RWPE1 (cell line): ENCODE measurements around the gene CST5.
"Not testable (repeated sequence)": the region's sequence is repeated elsewhere in the genome, so short reads cannot be mapped to it uniquely, and the experiment has no call there.

Source experiments
- CTCF ChIA-PET: fragments of 350-600 bp; sonication (Branson Sonifier 250); formaldehyde crosslinking; extraction: SDS; loops from one replicate; lab custom pipeline; 2021; lab: Yijun Ruan, JAX
- POLR2A ChIA-PET: fragments of 400-600 bp; formaldehyde crosslinking; extraction: SDS; loops from one replicate; lab custom pipeline; 2020; ENCODE audit warnings: antibody characterized with exemption; ENCODE audit not compliant: low non-redundant PET; lab: Yijun Ruan, JAX
- DNase-seq: peaks from one replicate; pipeline ENCODE4 v3.0.0; 2012; ENCODE audit warnings: low spot score
- H3K27ac ChIP-seq: fragments of 450-650 bp; 2 replicates; pipeline ENCODE4 v1.5.1; 2017
- TF ChIP-seq, protein P1 (sequence below): fragments of 450-650 bp; conservative IDR thresholded peaks from 2 replicates; pipeline ENCODE4 v1.5.1; 2017; ENCODE audit warnings: low read depth, mild to moderate bottlenecking

CST5 gene

GRCh38 chr20:23879811-23880374 lies 345 bp upstream of the CST5 start:
- H3K27ac ChIP-seq = no peak overlapping the region
- TF ChIP-seq, protein P1, sequence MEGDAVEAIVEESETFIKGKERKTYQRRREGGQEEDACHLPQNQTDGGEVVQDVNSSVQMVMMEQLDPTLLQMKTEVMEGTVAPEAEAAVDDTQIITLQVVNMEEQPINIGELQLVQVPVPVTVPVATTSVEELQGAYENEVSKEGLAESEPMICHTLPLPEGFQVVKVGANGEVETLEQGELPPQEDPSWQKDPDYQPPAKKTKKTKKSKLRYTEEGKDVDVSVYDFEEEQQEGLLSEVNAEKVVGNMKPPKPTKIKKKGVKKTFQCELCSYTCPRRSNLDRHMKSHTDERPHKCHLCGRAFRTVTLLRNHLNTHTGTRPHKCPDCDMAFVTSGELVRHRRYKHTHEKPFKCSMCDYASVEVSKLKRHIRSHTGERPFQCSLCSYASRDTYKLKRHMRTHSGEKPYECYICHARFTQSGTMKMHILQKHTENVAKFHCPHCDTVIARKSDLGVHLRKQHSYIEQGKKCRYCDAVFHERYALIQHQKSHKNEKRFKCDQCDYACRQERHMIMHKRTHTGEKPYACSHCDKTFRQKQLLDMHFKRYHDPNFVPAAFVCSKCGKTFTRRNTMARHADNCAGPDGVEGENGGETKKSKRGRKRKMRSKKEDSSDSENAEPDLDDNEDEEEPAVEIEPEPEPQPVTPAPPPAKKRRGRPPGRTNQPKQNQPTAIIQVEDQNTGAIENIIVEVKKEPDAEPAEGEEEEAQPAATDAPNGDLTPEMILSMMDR = no peak
- ChIA-PET POLR2A (no interaction called here), CTCF (no interaction called here)
- no peak for DNase-seq

- TF ChIP-seq, protein P1 = no peak
- no peak overlapping the region for H3K27ac ChIP-seq
Measured at GRCh38 chr20:23878787-23879186, 761 bp downstream of the CST5 start.

GRCh38 chr20:23878016-23878542 lies 1.5 kb downstream of the CST5 start:
- CTCF ChIA-PET, DNase-seq, H3K27ac ChIP-seq, POLR2A ChIA-PET: not testable (repeated sequence)

More at GRCh38 chr20:23878787-23879186, 761 bp downstream of the CST5 start:
- DNase-seq = no peak
- ChIA-PET POLR2A (no interaction called here), CTCF (no interaction called here)

GRCh38 chr20:23877524-23877923 lies 2.0 kb downstream of the CST5 start:
- H3K27ac ChIP-seq = no peak overlapping the region
- CTCF ChIA-PET = no interaction called here
- no peak for DNase-seq
- TF ChIP-seq, protein P1 = no peak
- POLR2A ChIA-PET = no interaction called here

DNA sequence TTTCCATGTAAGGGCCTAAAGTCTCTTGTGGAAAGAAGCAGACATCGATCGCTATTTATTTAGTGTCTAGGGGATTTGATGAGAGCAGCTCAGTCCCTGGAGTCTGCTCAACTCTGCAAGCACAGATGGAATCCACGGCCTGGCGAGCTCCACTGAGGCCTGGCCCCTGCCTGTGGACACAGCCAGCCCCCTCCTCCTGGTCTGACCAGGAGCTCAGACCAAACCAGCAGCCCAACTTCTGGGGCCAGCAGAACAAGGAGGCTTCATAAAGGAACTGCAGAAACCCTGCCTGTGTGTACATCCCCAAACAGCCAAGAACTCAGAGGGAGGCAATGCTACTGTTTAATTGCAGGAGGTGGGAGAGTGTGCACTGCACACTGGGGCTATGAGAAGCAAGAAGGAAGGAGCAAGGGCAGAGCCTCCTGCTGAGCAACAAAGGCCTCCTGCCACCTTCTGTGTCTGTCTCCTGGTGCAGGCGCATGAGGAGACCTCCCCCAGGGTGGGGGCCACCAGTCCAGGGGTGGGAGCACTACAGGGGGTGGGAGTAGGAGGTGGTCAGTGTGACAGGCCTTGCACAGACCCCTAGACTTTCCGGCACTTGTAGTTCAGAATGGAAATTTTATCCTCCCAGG lies 3.8 kb downstream of the CST5 start:
- ChIA-PET POLR2A (no interaction called here), CTCF (no interaction called here)
- no peak overlapping the region for H3K27ac ChIP-seq
- DNase-seq = no peak
- TF ChIP-seq, protein P1 = no peak

DNA sequence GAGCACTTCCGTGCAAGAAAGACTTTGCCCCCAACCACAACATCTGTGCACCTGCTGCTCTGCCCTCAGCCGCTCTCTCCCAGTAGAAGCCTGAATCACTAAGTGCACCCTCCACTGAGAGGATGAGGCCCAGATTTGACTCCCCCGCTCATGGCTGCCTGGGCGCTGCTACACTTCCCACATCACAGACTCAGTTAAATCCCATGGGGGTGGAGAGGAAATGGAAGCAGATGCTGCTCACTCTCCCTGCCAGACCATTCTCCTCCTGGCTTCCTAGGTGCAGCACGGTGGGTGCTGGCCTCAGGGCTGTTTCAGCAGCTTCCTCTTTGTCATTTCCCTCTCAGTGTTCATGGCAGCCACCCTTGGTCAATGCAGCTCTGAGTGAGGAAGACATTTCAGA lies 4.8 kb downstream of the CST5 start:
- H3K27ac ChIP-seq = no peak overlapping the region
- TF ChIP-seq, protein P1 = no peak
- ChIA-PET CTCF (no interaction called here), POLR2A (no interaction called here)
- DNase-seq = no peak

GRCh38 chr20:23873370-23874015 lies 6.1 kb downstream of the CST5 start:
- DNase-seq = no peak
- CTCF ChIA-PET = no interaction called here
- POLR2A ChIA-PET = no interaction called here
- TF ChIP-seq, protein P1 = no peak
- no peak overlapping the region for H3K27ac ChIP-seq
